OCI-LY1 (cell line): ENCODE data around the gene DYNC1I1.

Source experiments
- H2AFZ ChIP-seq: fragments of 200-600 bp; sonication (generic), shearing (Covaris generic); 2 replicates; pipeline ENCODE4 v1.6.0; 2014; ENCODE audit warnings: antibody characterized with exemption, mild to moderate bottlenecking, low read length
- H3F3A ChIP-seq: fragments of 200-600 bp; sonication (generic), shearing (Covaris generic); 2 replicates; pipeline ENCODE4 v1.6.0; 2014; ENCODE audit warnings: mild to moderate bottlenecking, antibody characterized with exemption, low read length, moderate library complexity; ENCODE audit not compliant: insufficient read depth
- H3K27ac ChIP-seq: fragments of 200-600 bp; sonication (generic); 2 replicates; pipeline ENCODE4 v1.5.1; 2014; ENCODE audit warnings: low read length, mixed run types, mild to moderate bottlenecking, low read depth; ENCODE audit not compliant: poor library complexity, severe bottlenecking
- H3K27me3 ChIP-seq: fragments of 200-600 bp; sonication (generic); 2 replicates; pipeline ENCODE4 v1.6.0; 2014; ENCODE audit warnings: antibody characterized with exemption, mild to moderate bottlenecking, low read length, moderate library complexity; ENCODE audit not compliant: insufficient read depth
- H3K36me3 ChIP-seq: fragments of 200-600 bp; sonication (generic); 2 replicates; pipeline ENCODE4 v1.6.1; 2014; ENCODE audit warnings: mild to moderate bottlenecking, antibody characterized with exemption, low read length, moderate library complexity, mixed read lengths; ENCODE audit not compliant: insufficient read depth
- H3K4me1 ChIP-seq: fragments of 200-600 bp; sonication (generic); 2 replicates; pipeline ENCODE4 v1.5.1; 2014; ENCODE audit warnings: mild to moderate bottlenecking, low read length, moderate library complexity; ENCODE audit not compliant: insufficient read depth, severe bottlenecking
- H3K4me2 ChIP-seq: fragments of 200-600 bp; sonication (generic), shearing (Covaris generic); 2 replicates; pipeline ENCODE4 v1.6.1; 2014; ENCODE audit warnings: low read length
- H3K4me3 ChIP-seq: fragments of 200-600 bp; sonication (generic); 2 replicates; pipeline ENCODE4 v1.5.1; 2014; ENCODE audit warnings: low read length, low read depth, mild to moderate bottlenecking, mixed read lengths; ENCODE audit not compliant: poor library complexity, severe bottlenecking
- H3K79me2 ChIP-seq: fragments of 200-600 bp; shearing (Covaris generic); 2 replicates; pipeline ENCODE4 v1.6.1; 2016; ENCODE audit warnings: mixed run types, low read length, mixed read lengths; ENCODE audit not compliant: insufficient read depth
- H3K9ac ChIP-seq: fragments of 200-600 bp; sonication (generic), shearing (Covaris generic); 2 replicates; pipeline ENCODE4 v1.6.1; 2014; ENCODE audit warnings: mild to moderate bottlenecking, low read length, mixed read lengths
- H3K9me2 ChIP-seq: fragments of 200-600 bp; sonication (generic), shearing (Covaris generic); 2 replicates; pipeline ENCODE4 v1.6.1; 2014; ENCODE audit warnings: low read depth, mild to moderate bottlenecking, low read length, mixed read lengths
- H3K9me3 ChIP-seq: fragments of 200-600 bp; shearing (Covaris generic); 2 replicates; pipeline ENCODE4 v1.6.1; 2014; ENCODE audit warnings: low read length, mixed read lengths
- H4K20me1 ChIP-seq: fragments of 200-600 bp; sonication (generic), shearing (Covaris generic); 2 replicates; pipeline ENCODE4 v1.6.0; 2016; ENCODE audit warnings: mild to moderate bottlenecking, low read length; ENCODE audit not compliant: insufficient read depth
- EZH2 ChIP-seq: fragments of 200-600 bp; sonication (generic), shearing (Covaris generic); IDR thresholded peaks from 2 replicates; pipeline ENCODE4 v1.8.0; 2017; ENCODE audit warnings: borderline replicate concordance, mixed run types, mild to moderate bottlenecking, antibody characterized with exemption, low read length, moderate library complexity, mixed read lengths
- TF ChIP-seq, protein P1 (sequence below): fragments of 200-600 bp; sonication (generic), shearing (Covaris generic); IDR thresholded peaks from 2 replicates; pipeline ENCODE4 v1.5.1; 2017; ENCODE audit warnings: mild to moderate bottlenecking, antibody characterized with exemption, low read length, moderate library complexity, mixed read lengths

Gene DYNC1I1

GRCh38 chr7:96114190-96114589 lies 341.8 kb downstream of the DYNC1I1 start:
- no peaks in the 10 kb centered on the region for H4K20me1 ChIP-seq
- no peaks in the 10 kb centered on the region for H3K27me3 ChIP-seq
- no peaks in the 10 kb centered on the region for H3K9me2 ChIP-seq
- H3K4me3 ChIP-seq, result no peak overlapping the region
- TF ChIP-seq, protein P1, sequence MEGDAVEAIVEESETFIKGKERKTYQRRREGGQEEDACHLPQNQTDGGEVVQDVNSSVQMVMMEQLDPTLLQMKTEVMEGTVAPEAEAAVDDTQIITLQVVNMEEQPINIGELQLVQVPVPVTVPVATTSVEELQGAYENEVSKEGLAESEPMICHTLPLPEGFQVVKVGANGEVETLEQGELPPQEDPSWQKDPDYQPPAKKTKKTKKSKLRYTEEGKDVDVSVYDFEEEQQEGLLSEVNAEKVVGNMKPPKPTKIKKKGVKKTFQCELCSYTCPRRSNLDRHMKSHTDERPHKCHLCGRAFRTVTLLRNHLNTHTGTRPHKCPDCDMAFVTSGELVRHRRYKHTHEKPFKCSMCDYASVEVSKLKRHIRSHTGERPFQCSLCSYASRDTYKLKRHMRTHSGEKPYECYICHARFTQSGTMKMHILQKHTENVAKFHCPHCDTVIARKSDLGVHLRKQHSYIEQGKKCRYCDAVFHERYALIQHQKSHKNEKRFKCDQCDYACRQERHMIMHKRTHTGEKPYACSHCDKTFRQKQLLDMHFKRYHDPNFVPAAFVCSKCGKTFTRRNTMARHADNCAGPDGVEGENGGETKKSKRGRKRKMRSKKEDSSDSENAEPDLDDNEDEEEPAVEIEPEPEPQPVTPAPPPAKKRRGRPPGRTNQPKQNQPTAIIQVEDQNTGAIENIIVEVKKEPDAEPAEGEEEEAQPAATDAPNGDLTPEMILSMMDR, result no peak
- no peak for TF ChIP-seq EZH2
- no peaks in the 10 kb centered on the region for H3F3A ChIP-seq
- H3K79me2 ChIP-seq, result no peaks in the 10 kb centered on the region
- no peaks in the 10 kb centered on the region for H3K4me1 ChIP-seq
- H3K36me3 ChIP-seq, result no peaks in the 10 kb centered on the region
- H3K9ac ChIP-seq, result no peak overlapping the region
- no peak overlapping the region for H3K4me2 ChIP-seq
- no peak overlapping the region for H3K27ac ChIP-seq
- no peak overlapping the region for H2AFZ ChIP-seq
- H3K9me3 ChIP-seq, result peaks cover 13% of the 10 kb centered on the region

DNA sequence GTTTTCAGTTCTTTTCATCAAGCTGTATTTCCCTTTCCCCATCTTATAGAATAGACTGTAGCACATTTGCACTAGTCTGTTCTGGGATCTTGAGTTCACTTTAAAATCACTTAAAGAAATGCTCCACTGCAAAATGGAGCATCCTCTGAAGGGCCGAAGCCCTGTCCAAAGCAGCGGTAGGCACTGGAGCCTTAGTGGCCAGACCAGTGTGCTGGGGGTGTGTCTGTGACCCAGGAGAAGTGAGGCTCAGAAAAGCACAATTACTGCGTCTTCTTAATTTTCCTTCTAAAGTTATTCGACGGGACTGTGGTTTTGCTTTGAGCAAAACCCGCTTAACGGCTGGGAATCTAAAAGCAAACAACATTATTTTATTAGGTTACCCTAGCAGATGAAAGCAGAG lies 343.8 kb downstream of the DYNC1I1 start:
- Histone ChIP-seq H3K4me2 (no peak overlapping the region), H3K9ac (no peak overlapping the region), H4K20me1 (no peaks in the 10 kb centered on the region), H3F3A (no peaks in the 10 kb centered on the region), H3K4me1 (no peaks in the 10 kb centered on the region), H3K4me3 (no peak overlapping the region), H3K27ac (no peak overlapping the region), H3K9me2 (no peaks in the 10 kb centered on the region), H3K36me3 (peaks cover 6% of the 10 kb centered on the region), H3K79me2 (no peaks in the 10 kb centered on the region), H2AFZ (no peak overlapping the region), H3K9me3 (peaks cover 9% of the 10 kb centered on the region), H3K27me3 (no peaks in the 10 kb centered on the region)
- no peak for TF ChIP-seq EZH2
- TF ChIP-seq, protein P1, result no peak

GRCh38 chr7:96118449-96119001 lies 346.2 kb downstream of the DYNC1I1 start:
- H3K27me3 ChIP-seq, result no peaks in the 10 kb centered on the region
- H3K9ac ChIP-seq, result no peak overlapping the region
- H3K36me3 ChIP-seq, result peaks cover 10% of the 10 kb centered on the region
- no peak overlapping the region for H2AFZ ChIP-seq
- no peaks in the 10 kb centered on the region for H3K79me2 ChIP-seq
- H3K9me2 ChIP-seq, result no peaks in the 10 kb centered on the region
- H4K20me1 ChIP-seq, result no peaks in the 10 kb centered on the region
- no peaks in the 10 kb centered on the region for H3F3A ChIP-seq
- peaks cover 6% of the 10 kb centered on the region for H3K9me3 ChIP-seq
- H3K4me2 ChIP-seq, result no peak overlapping the region
- H3K27ac ChIP-seq, result no peak overlapping the region
- H3K4me3 ChIP-seq, result no peak overlapping the region
- TF ChIP-seq EZH2, result no peak
- TF ChIP-seq, protein P1, result no peak
- H3K4me1 ChIP-seq, result no peaks in the 10 kb centered on the region
